Body of pancreas (tissue), 4 donors: ENCODE measurements around the gene CDK11B. TPM values are rescaled to one million over a fixed set of nuclear protein-coding genes. Genes with fewer than 3 reads are reported as not detected.
A peak's percentile ranks its signal among the peaks of the same experiment; 100 is the strongest.

Source experiments
- ATAC-seq: fragments of 150-250 bp; one replicate; pipeline ENCODE4 v1.9.1; 2016
- DNase-seq, 4 donors: peaks; one replicate each; pipeline ENCODE4 v3.0.0-alpha.2; 2019
- H3K27ac ChIP-seq, 4 donors: fragments of 200-600 bp; sonication (generic); 1 replicate in 3 of 4; 2 replicates in 1 of 4; pipeline versions ENCODE4 v1.5.1 to v1.6.1; 2016 to 2019; ENCODE audit warnings: mild to moderate bottlenecking in 1 of 4, mixed read lengths in 1 of 4, moderate library complexity in 1 of 4
- H3K27me3 ChIP-seq, 2 donors: fragments of 200-600 bp; sonication (generic); one replicate each; pipeline ENCODE4 v1.6.0; 2016; ENCODE audit warnings: mild to moderate bottlenecking in 1 of 2
- H3K36me3 ChIP-seq, 2 donors: fragments of 200-600 bp; sonication (generic); replicated peaks in 1 of 2; 2 replicates each; pipeline ENCODE4 v1.5.1; 2016; ENCODE audit warnings: low read depth in 2 of 2; ENCODE audit not compliant: insufficient read depth in 1 of 2
- H3K4me1 ChIP-seq: fragments of 200-600 bp; sonication (generic); one replicate; pipeline ENCODE4 v1.6.0; 2016
- H3K4me3 ChIP-seq, 2 donors: fragments of 200-600 bp; sonication (generic); 1 replicate in 1 of 2; 2 replicates in 1 of 2; pipeline ENCODE4 v1.5.1; 2016 to 2019
- H3K9me3 ChIP-seq, 3 donors: fragments of 200-600 bp; sonication (generic); 1 replicate in 2 of 3; 2 replicates in 1 of 3; pipeline ENCODE4 v1.5.1; 2016
- POLR2A ChIP-seq, 3 donors: fragments of 450-650 bp; IDR thresholded peaks; one replicate each; pipeline ENCODE4 v1.6.1; 2016; ENCODE audit warnings: antibody characterized with exemption in 3 of 3, mild to moderate bottlenecking in 2 of 3
- WGBS, 2 donors: methylation state at CpG; one replicate each; pipeline ENCODE4 v1.1.5; 2017; 5-methylcytosine and 5-hydroxymethylcytosine counted together
- intact Hi-C: fragments of 100-400 bp; cut with DNase I; formaldehyde crosslinking; loops from one replicate; pipeline ENCODE4 v1.15.1; 2023
- total RNA-seq, 2 donors: library from RNA; depleted of rRNA; stranded (reverse); fragments of >200 nt; gene quantifications; one replicate each; pipeline ENCODE4 v1.1.0, GENCODE V29; 2016
- TF ChIP-seq, protein P1 (sequence below), 7 experiments: fragments of 450-650 bp in 4 of 7; fragments of 200-600 bp in 3 of 7; sonication (generic) in 3 of 7; IDR thresholded peaks; one replicate each; pipeline ENCODE4 v1.5.1; 2016 to 2019; ENCODE audit warnings: antibody characterized with exemption in 7 of 7

Gene CDK11B
- total RNA-seq, 2 donors from 2014 or later: 14.5 to 45.5 TPM

GRCh38 chr1:1631782-1632420, 26.9 kb downstream of the CDK11B start, which contains the start of gene MMP23B:
Gene MMP23B, plus strand, starts transcription at chr1:1632173. Its CDS starts 46 bp downstream, at chr1:1632219.
- DNase-seq: no peak
- no peak for TF ChIP-seq POLR2A (IDR thresholded peaks at IDR 0.05)
- TF ChIP-seq, protein P1, sequence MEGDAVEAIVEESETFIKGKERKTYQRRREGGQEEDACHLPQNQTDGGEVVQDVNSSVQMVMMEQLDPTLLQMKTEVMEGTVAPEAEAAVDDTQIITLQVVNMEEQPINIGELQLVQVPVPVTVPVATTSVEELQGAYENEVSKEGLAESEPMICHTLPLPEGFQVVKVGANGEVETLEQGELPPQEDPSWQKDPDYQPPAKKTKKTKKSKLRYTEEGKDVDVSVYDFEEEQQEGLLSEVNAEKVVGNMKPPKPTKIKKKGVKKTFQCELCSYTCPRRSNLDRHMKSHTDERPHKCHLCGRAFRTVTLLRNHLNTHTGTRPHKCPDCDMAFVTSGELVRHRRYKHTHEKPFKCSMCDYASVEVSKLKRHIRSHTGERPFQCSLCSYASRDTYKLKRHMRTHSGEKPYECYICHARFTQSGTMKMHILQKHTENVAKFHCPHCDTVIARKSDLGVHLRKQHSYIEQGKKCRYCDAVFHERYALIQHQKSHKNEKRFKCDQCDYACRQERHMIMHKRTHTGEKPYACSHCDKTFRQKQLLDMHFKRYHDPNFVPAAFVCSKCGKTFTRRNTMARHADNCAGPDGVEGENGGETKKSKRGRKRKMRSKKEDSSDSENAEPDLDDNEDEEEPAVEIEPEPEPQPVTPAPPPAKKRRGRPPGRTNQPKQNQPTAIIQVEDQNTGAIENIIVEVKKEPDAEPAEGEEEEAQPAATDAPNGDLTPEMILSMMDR (IDR thresholded peaks at IDR 0.05): no peak
- ATAC-seq: no peak
- peaks cover 7% of the 10 kb centered on the region for H3K4me1 ChIP-seq
- peak within 1 kb of the TSS in 1 of 4 donors; percentile 40 for H3K27ac ChIP-seq
- H3K9me3 ChIP-seq: no peaks in the 10 kb centered on the region
- 5% methylated on average over 20 of the region's 48 CpGs; no CpG with 5 or more reads in 1 of the 2 donors for WGBS, 2 donors
- H3K36me3 ChIP-seq: peaks cover 0 to 2% of the 10 kb centered on the region in 2 donors
- H3K27me3 ChIP-seq: peaks cover 0 to 7% of the 10 kb centered on the region in 2 donors
- no peak within 1 kb of the TSS for H3K4me3 ChIP-seq
- intact Hi-C loops: no loop called here

GRCh38 chr1:1630965-1631781, 27.6 kb downstream of the CDK11B start:
- ATAC-seq: no peak
- Histone ChIP-seq H3K4me3 (no peak overlapping the region), H3K9me3 (no peaks in the 10 kb centered on the region), H3K27ac (peak overlapping the region in 1 of 4 donors; percentile 40), H3K27me3 (peaks cover 0 to 7% of the 10 kb centered on the region in 2 donors), H3K4me1 (peaks cover 7% of the 10 kb centered on the region), H3K36me3 (no peaks in the 10 kb centered on the region)
- 10 to 40% methylated on average over 22 to 51 of the region's 79 CpGs for WGBS, 2 donors
- intact Hi-C loops: no loop called here
- TF ChIP-seq, protein P1 (IDR thresholded peaks at IDR 0.05): no peak
- TF ChIP-seq POLR2A (IDR thresholded peaks at IDR 0.05): no peak
- no peak for DNase-seq

- WGBS, 2 donors: 52 to 77% methylated on average over 53 to 56 of the region's 81 CpGs
- Histone ChIP-seq H3K27me3 (peaks cover 0 to 7% of the 10 kb centered on the region in 2 donors), H3K36me3 (no peaks in the 10 kb centered on the region), H3K27ac (peak overlapping the region in 2 of 4 donors; percentile 28 to 40), H3K9me3 (no peaks in the 10 kb centered on the region), H3K4me1 (peaks cover 7% of the 10 kb centered on the region), H3K4me3 (no peak overlapping the region)
- intact Hi-C loops: no loop called here
- TF ChIP-seq, protein P1 (IDR thresholded peaks at IDR 0.05): no peak
- TF ChIP-seq POLR2A (IDR thresholded peaks at IDR 0.05): no peak
- peak in 3 of 4 donors; percentile 42 to 64 (median 46) for DNase-seq
- peak; percentile 25 for ATAC-seq
Measured at GRCh38 chr1:1630191-1630964, 28.4 kb downstream of the CDK11B start.

DNA sequence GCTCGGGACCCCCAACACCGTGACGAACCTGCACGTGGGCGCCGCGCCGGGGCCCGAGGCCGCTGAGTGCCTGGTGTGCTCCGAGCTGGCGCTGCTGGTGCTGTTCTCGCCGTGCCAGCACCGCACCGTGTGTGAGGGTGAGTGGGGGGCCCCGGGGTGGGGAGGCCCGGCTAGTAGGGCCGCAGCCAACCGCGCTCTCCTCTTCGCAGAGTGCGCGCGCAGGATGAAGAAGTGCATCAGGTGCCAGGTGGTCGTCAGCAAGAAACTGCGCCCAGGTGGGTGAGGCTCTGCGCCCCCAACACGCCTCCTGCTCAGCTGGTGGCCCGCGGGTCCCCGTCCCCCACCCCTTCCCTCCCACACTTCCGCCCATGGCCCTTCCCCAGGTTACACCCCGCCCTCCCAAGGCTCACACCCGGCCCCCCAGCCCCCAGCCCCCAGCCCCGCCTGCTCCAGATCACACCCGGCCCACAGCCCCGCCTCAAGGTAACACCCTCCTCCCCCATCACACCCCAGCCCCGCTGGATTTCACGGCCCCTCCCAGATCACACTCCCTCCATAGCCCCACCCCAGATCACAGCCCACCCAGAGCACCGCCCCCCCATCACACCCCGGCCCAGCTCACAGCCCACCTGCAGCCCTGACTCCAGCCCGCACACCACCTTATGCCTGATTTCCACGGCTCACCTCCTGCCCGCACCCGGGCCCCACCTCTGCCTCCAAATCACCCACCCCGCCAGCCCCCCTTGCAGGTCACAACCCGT, 29.2 kb downstream of the CDK11B start:
- H3K27me3 ChIP-seq: peaks cover 0 to 7% of the 10 kb centered on the region in 2 donors
- no peak overlapping the region for H3K27ac ChIP-seq
- intact Hi-C loops: no loop called here
- peaks cover 7% of the 10 kb centered on the region for H3K4me1 ChIP-seq
- H3K4me3 ChIP-seq: no peak overlapping the region
- H3K9me3 ChIP-seq: no peaks in the 10 kb centered on the region
- no peak for DNase-seq
- no peak for TF ChIP-seq POLR2A (IDR thresholded peaks at IDR 0.05)
- TF ChIP-seq, protein P1 (IDR thresholded peaks at IDR 0.05): no peak
- H3K36me3 ChIP-seq: no peaks in the 10 kb centered on the region
- no peak for ATAC-seq
- 73 to 84% methylated on average over 27 to 38 of the region's 48 CpGs for WGBS, 2 donors
